GM12878 (cell line): Measurements from ENCODE around the gene HOTAIR. TPM values are rescaled to one million over a fixed set of nuclear protein-coding genes. Genes with fewer than 3 reads are reported as not detected.
A peak's percentile ranks its signal among the peaks of the same experiment; 100 is the strongest.

Experiments used
- ATAC-seq: fragments of 200-7000 bp; cut with Tn5 transposase; 3 replicates; pipeline ENCODE4 v1.9.1; 2020; ENCODE audit warnings: mild to moderate bottlenecking, moderate library complexity
- BruUV-seq: library from RNA; stranded (reverse); fragments of 400-500 nt; replicated peaks from 2 replicates; lab custom pipeline; 2021; lab: Mats Ljungman, UMichigan
- CTCF ChIA-PET: fragments of 300-600 bp; sonication (Branson Sonifier 250); formaldehyde crosslinking; extraction: SDS; loops from one replicate; lab custom pipeline; 2021; ENCODE audit warnings: inconsistent platforms; lab: Yijun Ruan, JAX
- POLR2A ChIA-PET: fragments of 350-600 bp; formaldehyde crosslinking; extraction: SDS; loops from one replicate; lab custom pipeline; 2021; ENCODE audit warnings: inconsistent platforms; lab: Charles Lee
- RAD21 ChIA-PET: fragments of 300-600 bp; sonication (Branson Sonifier 250); formaldehyde crosslinking; loops from one replicate; lab custom pipeline; 2023; ENCODE audit warnings: antibody characterized with exemption; ENCODE audit not compliant: unreplicated experiment; lab: Charles Lee
- SMC1A ChIA-PET: fragments of 300-600 bp; sonication (Branson Sonifier 250); formaldehyde crosslinking; loops from one replicate; lab custom pipeline; 2023; ENCODE audit not compliant: unreplicated experiment, uncharacterized antibody; lab: Charles Lee
- DNase-seq: peaks from one replicate; pipeline ENCODE4 v3.0.0-alpha.2; 2011; ENCODE audit warnings: low read depth, low spot score
- FAIRE-seq: peaks from 3 replicates; lab custom pipeline; 2011; peaks lifted over from hg19 to GRCh38; lab: Jason Lieb, UNC
- H2AFZ ChIP-seq: 2 replicates; pipeline ENCODE4 v1.6.0; 2011; ENCODE audit warnings: low read depth, low read length, control low read depth; ENCODE audit not compliant: control insufficient read depth
- H3K27ac ChIP-seq: 2 replicates; pipeline ENCODE4 v1.5.1; 2011; ENCODE audit warnings: control low read depth; ENCODE audit not compliant: control insufficient read depth, insufficient read depth
- H3K27me3 ChIP-seq, 2 experiments: replicated peaks in 1 of 2; 2 replicates each; pipeline versions ENCODE4 v1.6.0 to v1.6.1; 2011; ENCODE audit warnings: low read length in 1 of 2; ENCODE audit not compliant: control insufficient read depth in 2 of 2, insufficient read depth in 2 of 2
- H3K36me3 ChIP-seq, 2 experiments: 2 replicates each; pipeline ENCODE4 v1.5.1; 2011; ENCODE audit warnings: low read length in 1 of 2; ENCODE audit not compliant: control insufficient read depth in 2 of 2, insufficient read depth in 2 of 2
- H3K4me1 ChIP-seq: 2 replicates; pipeline ENCODE4 v1.6.1; 2011; ENCODE audit warnings: mild to moderate bottlenecking, low read length, moderate library complexity, mixed read lengths; ENCODE audit not compliant: control insufficient read depth, insufficient read depth
- H3K4me2 ChIP-seq: 2 replicates; pipeline ENCODE4 v1.6.0; 2011; ENCODE audit warnings: control low read depth; ENCODE audit not compliant: control insufficient read depth, insufficient read depth
- H3K4me3 ChIP-seq: fragments of 200-600 bp; sonication (generic); 2 replicates; pipeline ENCODE4 v1.5.1; 2016
- H3K79me2 ChIP-seq: 2 replicates; pipeline ENCODE4 v1.6.0; 2011; ENCODE audit warnings: low read length; ENCODE audit not compliant: control insufficient read depth, insufficient read depth
- H3K9ac ChIP-seq: 2 replicates; pipeline ENCODE4 v1.8.0; 2011; ENCODE audit warnings: low read length, control low read depth, mixed read lengths; ENCODE audit not compliant: control insufficient read depth, insufficient read depth
- H3K9me3 ChIP-seq: replicated peaks from 3 replicates; pipeline ENCODE4 v1.5.1; 2011; ENCODE audit warnings: mild to moderate bottlenecking, low read length; ENCODE audit not compliant: control insufficient read depth, insufficient read depth
- H4K20me1 ChIP-seq: 2 replicates; pipeline ENCODE4 v1.6.0; 2011; ENCODE audit not compliant: control insufficient read depth, insufficient read depth
- ASH2L ChIP-seq: fragments of 300-600, 200-600 bp; sonication (generic); IDR thresholded peaks from 2 replicates; pipeline ENCODE4 v1.6.1; 2017; ENCODE audit warnings: low read depth, mild to moderate bottlenecking, borderline replicate concordance
- E2F8 ChIP-seq: fragments of 450-650 bp; IDR thresholded peaks from 2 replicates; pipeline ENCODE4 v1.6.1; 2018; ENCODE audit warnings: mild to moderate bottlenecking, low read depth, moderate library complexity; ENCODE audit not compliant: partially characterized antibody
- FOXM1 ChIP-seq: IDR thresholded peaks from 2 replicates; pipeline ENCODE4 v1.6.1; 2012; ENCODE audit warnings: low read depth, mild to moderate bottlenecking, inconsistent platforms, low read length, moderate library complexity
- KAT2A ChIP-seq: conservative IDR thresholded peaks from 2 replicates; pipeline ENCODE4 v1.6.1; 2011; ENCODE audit warnings: low read depth, low read length; ENCODE audit not compliant: control insufficient read depth
- NFYA ChIP-seq: IDR thresholded peaks from 2 replicates; pipeline ENCODE4 v1.6.1; 2011; ENCODE audit warnings: low read depth, mild to moderate bottlenecking, low read length, improper control_type of control experiment, borderline replicate concordance
- NR2C1 ChIP-seq: fragments of 450-650 bp; IDR thresholded peaks from 2 replicates; pipeline ENCODE4 v1.6.1; 2017; ENCODE audit warnings: antibody characterized with exemption, mild to moderate bottlenecking, moderate library complexity
- PKNOX1 ChIP-seq: fragments of 450-650 bp; IDR thresholded peaks from 2 replicates; pipeline ENCODE4 v1.6.1; 2016; ENCODE audit warnings: mild to moderate bottlenecking
- POLR2AphosphoS5 ChIP-seq: IDR thresholded peaks from 2 replicates; pipeline ENCODE4 v1.6.1; 2011; ENCODE audit warnings: mild to moderate bottlenecking, low read length, inconsistent platforms
- SMARCA5 ChIP-seq: fragments of 450-650 bp; IDR thresholded peaks from 2 replicates; pipeline ENCODE4 v1.6.1; 2017; ENCODE audit warnings: mild to moderate bottlenecking
- SUZ12 ChIP-seq: fragments of 200-600 bp; sonication (generic); IDR thresholded peaks from one replicate; pipeline ENCODE4 v1.6.1; 2018; ENCODE audit warnings: antibody characterized with exemption, mild to moderate bottlenecking; ENCODE audit not compliant: unreplicated experiment
- WGBS: methylation state at CpG from one replicate; pipeline ENCODE4 v1.1.6; 2016; ENCODE audit warnings: low lambda C conversion rate; ENCODE audit not compliant: insufficient replicate concordance, insufficient coverage; ENCODE audit errors: missing lambda C conversion rate; 5-methylcytosine and 5-hydroxymethylcytosine counted together
- in situ Hi-C: fragments of 300-500 bp; cut with MboI; formaldehyde crosslinking; loops from 9 replicates; pipeline ENCODE4 v1.14.3; 2018; ENCODE audit warnings: mixed read lengths
- intact Hi-C: fragments of 100-400 bp; cut with micrococcal nuclease; formaldehyde crosslinking; loops from one replicate; pipeline ENCODE4 v1.14.2; 2022; ENCODE audit not compliant: unreplicated experiment
- polyA plus RNA-seq, 11 experiments: library from polyadenylated mRNA; depleted of rRNA in 4 of 11; unstranded in 6 of 11; stranded (reverse) in 5 of 11; fragments of >200 nt; fragmentation: Nextera tagmentation in 4 of 11; fragmentation: Illumina TruSeq in 1 of 11; extraction: Ambion mirVana in 4 of 11; extraction: Trizol in 1 of 11; gene quantifications; 1 replicate in 1 of 11; 2 replicates in 10 of 11; pipeline versions ENCODE4 v1.2.1 to v1.2.3, GENCODE V29; 2011 to 2016; ENCODE audit warnings: inconsistent platforms in 2 of 11, missing spikeins in 2 of 11, low read depth in 1 of 11
- total RNA-seq, 4 experiments: library from RNA; depleted of rRNA in 3 of 4; stranded (reverse); fragments of >200 nt in 3 of 4; fragmentation: Illumina TruSeq in 1 of 4; extraction: Trizol in 1 of 4; gene quantifications; 2 replicates each; pipeline versions ENCODE4 v1.2.1 to v1.2.3, GENCODE V29; 2013 to 2021
- TF ChIP-seq, protein P1 (sequence below): IDR thresholded peaks from 2 replicates; pipeline ENCODE4 v1.6.1; 2011; ENCODE audit warnings: borderline replicate concordance, low read depth, mild to moderate bottlenecking, moderate library complexity, mixed read lengths, low read length; ENCODE audit not compliant: insufficient read depth; ENCODE audit errors: extremely low read length
- TF ChIP-seq, protein P2 (sequence below): IDR thresholded peaks from 2 replicates; pipeline ENCODE4 v1.6.1; 2012; ENCODE audit warnings: low read depth, low read length, improper control_type of control experiment

The HOTAIR gene
- total and polyA plus RNA-seq, 10 of the 15 experiments (the other 5 are each of a cell fraction or from before 2014, with no cell fraction given) = not detected

GRCh38 chr12:54000116-54001114, 25.7 kb upstream of the HOTAIR start, which contains the start of gene HOXC9 (continued):
- no peak for TF ChIP-seq POLR2AphosphoS5

DNA sequence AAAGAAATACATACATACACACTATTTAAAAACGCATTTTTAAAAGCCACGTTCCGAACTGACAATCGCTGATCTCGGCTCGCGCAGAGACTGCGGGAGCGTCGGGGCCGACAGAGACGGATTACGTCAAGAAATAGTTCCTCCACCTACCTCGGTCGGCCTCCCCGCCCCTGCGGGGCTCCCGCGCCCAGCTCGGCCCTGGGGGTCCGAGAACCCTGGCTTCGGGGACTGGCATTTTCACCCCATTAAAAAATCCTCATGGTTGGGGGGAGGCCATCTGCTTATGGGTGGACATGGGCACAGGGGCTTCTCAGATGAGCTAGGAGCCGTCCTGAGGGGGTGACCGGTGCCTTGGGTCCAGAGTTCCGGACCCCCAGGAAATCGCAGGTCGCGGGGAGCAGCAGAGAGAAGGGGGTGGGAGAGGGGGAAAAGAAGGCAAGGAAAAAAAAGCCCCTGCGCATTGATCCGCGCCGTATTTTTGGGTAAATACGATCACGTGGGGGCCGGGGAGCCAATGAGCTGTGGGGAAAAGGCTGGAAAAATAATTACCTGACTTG, 24.9 kb upstream of the HOTAIR start:
- Histone ChIP-seq H3K9ac (no peak overlapping the region), H2AFZ (no peak overlapping the region), H3K36me3 (no peaks in the 10 kb centered on the region), H3K27ac (no peak overlapping the region), H3K79me2 (no peaks in the 10 kb centered on the region), H3K9me3 (no peaks in the 10 kb centered on the region), H3K4me3 (no peak overlapping the region), H3K4me1 (peaks cover 7% of the 10 kb centered on the region), H3K4me2 (0 out of 2 replicates have a peak overlapping the region, but pooled peaks have one; percentile 2), H3K27me3 (peaks cover 21 to 39% of the 10 kb centered on the region in 2 experiments), H4K20me1 (no peaks in the 10 kb centered on the region)
- DNase-seq (no peak), ATAC-seq (no peak), FAIRE-seq (no peak)
- WGBS = 30% methylated on average over 31 of the region's 35 CpGs
- ChIA-PET POLR2A (interaction anchor here (0.6 to 1.2 kb wide), 3 partner anchors 9 to 206 kb away, joined by 3 to 5 read pairs (median 3); no protein-coding TSS in a partner anchor), SMC1A (interaction anchor here (1.0 to 1.1 kb wide), 4 partner anchors 9 to 34 kb away, joined by 3 to 5 read pairs (median 3); partner anchors contain the start of genes HOXC5 and HOXC8), CTCF (interaction anchor here (0.8 to 4.2 kb wide), 8 partner anchors 12 to 217 kb away, joined by 3 to 20 read pairs (median 3); partner anchors contain the start of genes HOXC10 and HOXC5), RAD21 (interaction anchor here (0.6 to 1.5 kb wide), 6 partner anchors 9 to 279 kb away, joined by 3 to 6 read pairs (median 4); partner anchors contain the start of genes HOXC10 and SMUG1)
- intact Hi-C loops (loop anchor here (10.0 kb wide), 1 partner anchor 375 kb away; no protein-coding TSS in a partner anchor), in situ Hi-C loops (no loop called here)
- no TSS peak for BruUV-seq
- TF ChIP-seq NR2C1 = no peak
- no peak for TF ChIP-seq E2F8
- no peak for TF ChIP-seq NFYA
- TF ChIP-seq FOXM1 = no peak
- TF ChIP-seq SUZ12 = peak; percentile 87
- TF ChIP-seq KAT2A = no peak
- TF ChIP-seq SMARCA5 = no peak
- TF ChIP-seq, protein P1, sequence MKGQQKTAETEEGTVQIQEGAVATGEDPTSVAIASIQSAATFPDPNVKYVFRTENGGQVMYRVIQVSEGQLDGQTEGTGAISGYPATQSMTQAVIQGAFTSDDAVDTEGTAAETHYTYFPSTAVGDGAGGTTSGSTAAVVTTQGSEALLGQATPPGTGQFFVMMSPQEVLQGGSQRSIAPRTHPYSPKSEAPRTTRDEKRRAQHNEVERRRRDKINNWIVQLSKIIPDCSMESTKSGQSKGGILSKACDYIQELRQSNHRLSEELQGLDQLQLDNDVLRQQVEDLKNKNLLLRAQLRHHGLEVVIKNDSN = peak; percentile 53
- TF ChIP-seq PKNOX1 = peak; percentile 63; the same call in 1 of the 2 replicates
- TF ChIP-seq, protein P2, sequence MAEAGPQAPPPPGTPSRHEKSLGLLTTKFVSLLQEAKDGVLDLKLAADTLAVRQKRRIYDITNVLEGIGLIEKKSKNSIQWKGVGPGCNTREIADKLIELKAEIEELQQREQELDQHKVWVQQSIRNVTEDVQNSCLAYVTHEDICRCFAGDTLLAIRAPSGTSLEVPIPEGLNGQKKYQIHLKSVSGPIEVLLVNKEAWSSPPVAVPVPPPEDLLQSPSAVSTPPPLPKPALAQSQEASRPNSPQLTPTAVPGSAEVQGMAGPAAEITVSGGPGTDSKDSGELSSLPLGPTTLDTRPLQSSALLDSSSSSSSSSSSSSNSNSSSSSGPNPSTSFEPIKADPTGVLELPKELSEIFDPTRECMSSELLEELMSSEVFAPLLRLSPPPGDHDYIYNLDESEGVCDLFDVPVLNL = no peak
- TF ChIP-seq ASH2L = no peak
